ENCODE data around the gene SEMA5A. TPM values are rescaled to one million over a fixed set of nuclear protein-coding genes. Genes with fewer than 3 reads are reported as not detected.

Gene SEMA5A
- total and polyA plus RNA-seq, 2 donors (not counting 1 experiment from before 2014, with no cell fraction given): not detected

DNA sequence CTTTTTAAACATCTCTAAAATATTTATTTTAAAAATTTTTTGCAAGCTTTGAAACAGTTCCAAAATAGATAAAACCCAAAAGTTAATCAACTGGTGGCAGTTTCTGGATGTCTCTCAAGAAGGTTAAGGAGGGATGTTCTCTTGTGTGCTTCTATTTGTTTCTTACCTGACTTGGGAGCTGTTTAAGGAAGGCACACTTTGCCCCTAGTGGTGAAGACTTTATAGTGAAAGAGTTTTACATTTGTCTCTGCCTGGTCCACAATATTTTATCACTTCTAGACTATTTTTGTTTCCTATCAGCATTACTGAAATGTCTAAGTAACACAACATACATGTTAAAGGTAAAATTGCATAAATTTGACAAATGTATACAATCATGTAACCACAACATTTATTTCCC, 552.8 kb downstream of the SEMA5A start:
- no peaks in the 10 kb centered on the region for H3K79me2 ChIP-seq (ENCODE audit: control insufficient read depth, insufficient read depth, low read length)
- no peak overlapping the region for H3K27ac Mint-ChIP-seq
- ATAC-seq (ENCODE audit: low read depth): no peak
- H3K9me3 Mint-ChIP-seq (ENCODE audit: insufficient read depth): peaks cover 3% of the 10 kb centered on the region
- H3K36me3 ChIP-seq (replicated peaks in 1 of 2; ENCODE audit: control extremely low read depth in 1 of 2, control insufficient read depth in 1 of 2, extremely low read depth in 1 of 2, insufficient read depth in 2 of 2, low read length in 1 of 2): no peaks in the 10 kb centered on the region
- no peak overlapping the region for H2AFZ ChIP-seq (ENCODE audit: insufficient read depth, low read depth, low read length, poor library complexity, severe bottlenecking)
- CTCF ChIA-PET: no interaction called here
- H3K27me3 ChIP-seq (replicated peaks in 1 of 4; ENCODE audit: control extremely low read depth in 1 of 4, control insufficient read depth in 3 of 4, insufficient read depth in 4 of 4, low read length in 3 of 4): no peaks in the 10 kb centered on the region
- H3K4me1 ChIP-seq (ENCODE audit: control insufficient read depth in 2 of 2, insufficient read depth in 2 of 2, low read length in 2 of 2): no peaks in the 10 kb centered on the region
- POLR2A ChIA-PET: no interaction called here
- no peak overlapping the region for H3K4me3 Mint-ChIP-seq
- no peaks in the 10 kb centered on the region for H4K20me1 ChIP-seq (ENCODE audit: control insufficient read depth, insufficient read depth, low read length, poor library complexity, severe bottlenecking)
- intact Hi-C loops (cut with micrococcal nuclease): no loop called here
- H3K27me3 Mint-ChIP-seq: no peaks in the 10 kb centered on the region
- no peak overlapping the region for H3K4me2 ChIP-seq (replicated peaks; ENCODE audit: low read depth, low read length, poor library complexity, severe bottlenecking)
- H3K4me3 ChIP-seq (ENCODE audit: control extremely low read depth in 1 of 5, extremely low read depth in 1 of 5, insufficient read depth in 1 of 5, low read depth in 2 of 5, low read length in 4 of 5): no peak overlapping the region
- no peak overlapping the region for H3K9ac ChIP-seq (ENCODE audit: low read length)
- no peaks in the 10 kb centered on the region for H3K4me1 Mint-ChIP-seq
- DNase-seq: no peak
- no peak for TF ChIP-seq EZH2 (IDR thresholded peaks at IDR 0.05; ENCODE audit: borderline replicate concordance, insufficient read depth, low read depth, low read length, poor library complexity, severe bottlenecking)
- no peak for TF ChIP-seq CTCF (IDR thresholded peaks at IDR 0.05)
- H3K9me3 ChIP-seq (ENCODE audit: control extremely low read depth in 1 of 3, control insufficient read depth in 2 of 3, insufficient read depth in 1 of 3, low read length in 2 of 3): no peaks in the 10 kb centered on the region
- H3K27ac ChIP-seq (ENCODE audit: low read length in 2 of 2): no peak overlapping the region

Small RNA genes lying within 50 kb of the gene (small RNA-seq; reads per million reads assigned to genes)
- gene MIR4636 (ENCODE audit: insufficient read length, low read depth, low replicate concordance): not detected
- gene SNORD123 (ENCODE audit: insufficient read length, low read depth, low replicate concordance): not detected

Other genes starting within 250 kb of the SEMA5A start
- not detected in 2 replicates for gene TAS2R1, start 84.3 kb upstream of the SEMA5A start, total RNA-seq
- not detected in 2 replicates for gene TAS2R1, start 84.3 kb upstream of the SEMA5A start, polyA plus RNA-seq

Measured in B cell (primary cell).